ENCODE results near the gene PKD1. TPM values are rescaled to one million over a fixed set of nuclear protein-coding genes. Genes with fewer than 3 reads are reported as not detected.
A peak's percentile ranks its signal among the peaks of the same experiment; 100 is the strongest.

The PKD1 gene
- total and polyA plus RNA-seq, 2 of the 13 experiments (the other 11 are each of a cell fraction or from before 2014, with no cell fraction given), result 22.1 to 23.0 TPM

- no peak for TF ChIP-seq ZNF7 (CRISPR knock-in tag; IDR thresholded peaks at IDR 0.05)
- peak; percentile 74 for TF ChIP-seq RBFOX2 (IDR thresholded peaks at IDR 0.05; ENCODE audit: low read depth, low read length)
- no peak for TF ChIP-seq SOX5 (CRISPR knock-in tag; IDR thresholded peaks at IDR 0.05; ENCODE audit: borderline replicate concordance)
- no peak for TF ChIP-seq PITX1 (CRISPR knock-in tag; IDR thresholded peaks at IDR 0.05)
- no peak for TF ChIP-seq FUBP1 (CRISPR knock-in tag; IDR thresholded peaks at IDR 0.05; ENCODE audit: borderline replicate concordance)
- no peak for TF ChIP-seq BORCS8-MEF2B (CRISPR knock-in tag; IDR thresholded peaks at IDR 0.05)
- TF ChIP-seq, protein P1, sequence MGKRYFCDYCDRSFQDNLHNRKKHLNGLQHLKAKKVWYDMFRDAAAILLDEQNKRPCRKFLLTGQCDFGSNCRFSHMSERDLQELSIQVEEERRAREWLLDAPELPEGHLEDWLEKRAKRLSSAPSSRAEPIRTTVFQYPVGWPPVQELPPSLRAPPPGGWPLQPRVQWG (CRISPR knock-in tag; IDR thresholded peaks at IDR 0.05; ENCODE audit: borderline replicate concordance, low read depth), result no peak
- no peak for TF ChIP-seq NONO (IDR thresholded peaks at IDR 0.05)
- 0 out of 2 replicates have a peak, but pooled peaks have one; percentile 27 for TF ChIP-seq NONO (CRISPR knock-in tag; conservative IDR thresholded peaks at IDR 0.05)
- TF ChIP-seq, protein P2, sequence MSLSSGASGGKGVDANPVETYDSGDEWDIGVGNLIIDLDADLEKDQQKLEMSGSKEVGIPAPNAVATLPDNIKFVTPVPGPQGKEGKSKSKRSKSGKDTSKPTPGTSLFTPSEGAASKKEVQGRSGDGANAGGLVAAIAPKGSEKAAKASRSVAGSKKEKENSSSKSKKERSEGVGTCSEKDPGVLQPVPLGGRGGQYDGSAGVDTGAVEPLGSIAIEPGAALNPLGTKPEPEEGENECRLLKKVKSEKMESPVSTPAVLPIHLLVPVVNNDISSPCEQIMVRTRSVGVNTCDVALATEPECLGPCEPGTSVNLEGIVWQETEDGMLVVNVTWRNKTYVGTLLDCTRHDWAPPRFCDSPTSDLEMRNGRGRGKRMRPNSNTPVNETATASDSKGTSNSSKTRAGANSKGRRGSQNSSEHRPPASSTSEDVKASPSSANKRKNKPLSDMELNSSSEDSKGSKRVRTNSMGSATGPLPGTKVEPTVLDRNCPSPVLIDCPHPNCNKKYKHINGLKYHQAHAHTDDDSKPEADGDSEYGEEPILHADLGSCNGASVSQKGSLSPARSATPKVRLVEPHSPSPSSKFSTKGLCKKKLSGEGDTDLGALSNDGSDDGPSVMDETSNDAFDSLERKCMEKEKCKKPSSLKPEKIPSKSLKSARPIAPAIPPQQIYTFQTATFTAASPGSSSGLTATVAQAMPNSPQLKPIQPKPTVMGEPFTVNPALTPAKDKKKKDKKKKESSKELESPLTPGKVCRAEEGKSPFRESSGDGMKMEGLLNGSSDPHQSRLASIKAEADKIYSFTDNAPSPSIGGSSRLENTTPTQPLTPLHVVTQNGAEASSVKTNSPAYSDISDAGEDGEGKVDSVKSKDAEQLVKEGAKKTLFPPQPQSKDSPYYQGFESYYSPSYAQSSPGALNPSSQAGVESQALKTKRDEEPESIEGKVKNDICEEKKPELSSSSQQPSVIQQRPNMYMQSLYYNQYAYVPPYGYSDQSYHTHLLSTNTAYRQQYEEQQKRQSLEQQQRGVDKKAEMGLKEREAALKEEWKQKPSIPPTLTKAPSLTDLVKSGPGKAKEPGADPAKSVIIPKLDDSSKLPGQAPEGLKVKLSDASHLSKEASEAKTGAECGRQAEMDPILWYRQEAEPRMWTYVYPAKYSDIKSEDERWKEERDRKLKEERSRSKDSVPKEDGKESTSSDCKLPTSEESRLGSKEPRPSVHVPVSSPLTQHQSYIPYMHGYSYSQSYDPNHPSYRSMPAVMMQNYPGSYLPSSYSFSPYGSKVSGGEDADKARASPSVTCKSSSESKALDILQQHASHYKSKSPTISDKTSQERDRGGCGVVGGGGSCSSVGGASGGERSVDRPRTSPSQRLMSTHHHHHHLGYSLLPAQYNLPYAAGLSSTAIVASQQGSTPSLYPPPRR (CRISPR knock-in tag; IDR thresholded peaks at IDR 0.05; ENCODE audit: borderline replicate concordance), result no peak; the same call in 1 of the 2 replicates
- TF ChIP-seq KLF9 (CRISPR knock-in tag; IDR thresholded peaks at IDR 0.05; ENCODE audit: low read depth), result no peak
- no peak for TF ChIP-seq ZFP91 (CRISPR knock-in tag; IDR thresholded peaks at IDR 0.05; ENCODE audit: borderline replicate concordance)
- TF ChIP-seq ZNF879 (CRISPR knock-in tag; IDR thresholded peaks at IDR 0.05), result no peak
- peak; percentile 33 for TF ChIP-seq RBM39 (IDR thresholded peaks at IDR 0.05; ENCODE audit: low read depth, low read length, poor library complexity, severe bottlenecking)
- TF ChIP-seq U2AF1 (optimal IDR thresholded peaks at IDR 0.05; ENCODE audit: low read depth, low read length), result no peak
- TF ChIP-seq TSC22D2 (CRISPR knock-in tag; IDR thresholded peaks at IDR 0.05; ENCODE audit: borderline replicate concordance), result no peak
- TF ChIP-seq RNF2 (conservative IDR thresholded peaks at IDR 0.05; ENCODE audit: low read depth), result no peak
- TF ChIP-seq MXD3 (CRISPR knock-in tag; IDR thresholded peaks at IDR 0.05), result no peak
- no peak for TF ChIP-seq SATB2 (CRISPR knock-in tag; IDR thresholded peaks at IDR 0.05)
- no peak for TF ChIP-seq JUNB (CRISPR knock-in tag; IDR thresholded peaks at IDR 0.05; ENCODE audit: borderline replicate concordance)
Observed at GRCh38 chr16:2151188-2152091, 15.7 kb upstream of the PKD1 start (continued).
